Measurements from ENCODE around the gene PTPRN2.

Gene PTPRN2

DNA sequence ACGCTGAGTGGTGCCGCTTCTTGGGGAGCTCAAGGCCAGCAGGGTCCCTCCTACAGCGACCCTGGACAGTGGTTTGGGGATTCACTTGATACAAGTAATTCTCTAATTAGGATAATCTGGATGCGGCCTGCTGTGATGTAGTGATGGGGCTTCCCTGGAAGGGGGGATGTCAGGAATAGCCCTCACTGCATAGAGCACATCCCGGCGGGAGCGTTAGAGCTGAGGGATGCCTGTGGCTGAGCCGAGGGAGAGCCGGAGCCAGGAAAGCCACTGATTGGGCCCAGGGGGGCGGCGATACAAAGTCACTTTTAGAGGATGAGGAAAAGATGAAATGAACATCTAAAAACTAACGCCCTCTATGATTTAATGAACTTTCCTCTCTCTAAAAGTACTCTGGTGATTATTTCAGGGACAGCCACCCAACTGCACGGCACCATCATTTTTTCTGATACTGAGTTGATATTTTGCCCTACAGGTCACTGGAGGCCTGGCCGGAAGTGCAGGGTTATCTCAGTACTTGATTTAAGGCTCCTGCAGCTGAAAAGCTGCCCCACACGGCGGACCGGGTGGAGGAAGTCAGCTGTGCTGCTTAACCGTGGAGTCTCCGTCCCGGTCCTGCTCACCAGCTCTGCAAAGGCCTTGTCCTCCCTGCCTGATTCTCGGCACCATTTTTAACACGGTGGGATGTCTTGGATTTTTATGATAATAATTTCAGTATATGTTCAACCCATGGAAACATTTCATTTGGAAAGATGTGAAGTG is 732.0 kb downstream of the PTPRN2 start:
- Histone ChIP-seq H3K18ac (ENCODE audit: low read length) (no peak overlapping the region), H2AK5ac (ENCODE audit: low read length) (no peak overlapping the region), H3K27me3 (ENCODE audit: insufficient read depth, low read length, poor library complexity) (no peaks in the 10 kb centered on the region), H3K4ac (ENCODE audit: low read depth, low read length) (no peak overlapping the region), H2BK5ac (ENCODE audit: low read length) (no peak overlapping the region), H4K8ac (ENCODE audit: low read depth, low read length) (no peak overlapping the region), H3K79me1 (ENCODE audit: low read length) (no peaks in the 10 kb centered on the region), H3K4me2 (ENCODE audit: low read length) (no peak overlapping the region), H3K36me3 (ENCODE audit: control insufficient read depth, insufficient read depth, low read length) (no peaks in the 10 kb centered on the region), H4K5ac (ENCODE audit: low read length) (no peak overlapping the region), H3K56ac (ENCODE audit: low read length) (no peak overlapping the region), H3K4me3 (ENCODE audit: low read length) (no peak overlapping the region), H3K4me1 (ENCODE audit: control insufficient read depth, low read depth, low read length) (no peaks in the 10 kb centered on the region), H2BK15ac (replicated peaks; ENCODE audit: low read depth) (no peak overlapping the region), H3K79me2 (ENCODE audit: control insufficient read depth, insufficient read depth, low read length) (no peaks in the 10 kb centered on the region), H3K23ac (ENCODE audit: low read length) (no peak overlapping the region), H3K27ac (ENCODE audit: low read depth, low read length) (no peak overlapping the region), H2BK120ac (ENCODE audit: low read depth, low read length) (no peak overlapping the region), H3K9ac (ENCODE audit: low read length) (no peak overlapping the region)
- WGBS (ENCODE audit: extremely low coverage, insufficient coverage, low lambda C conversion rate), result no CpG with 5 or more reads among the region's 22 CpGs
- no peak for DNase-seq

DNA sequence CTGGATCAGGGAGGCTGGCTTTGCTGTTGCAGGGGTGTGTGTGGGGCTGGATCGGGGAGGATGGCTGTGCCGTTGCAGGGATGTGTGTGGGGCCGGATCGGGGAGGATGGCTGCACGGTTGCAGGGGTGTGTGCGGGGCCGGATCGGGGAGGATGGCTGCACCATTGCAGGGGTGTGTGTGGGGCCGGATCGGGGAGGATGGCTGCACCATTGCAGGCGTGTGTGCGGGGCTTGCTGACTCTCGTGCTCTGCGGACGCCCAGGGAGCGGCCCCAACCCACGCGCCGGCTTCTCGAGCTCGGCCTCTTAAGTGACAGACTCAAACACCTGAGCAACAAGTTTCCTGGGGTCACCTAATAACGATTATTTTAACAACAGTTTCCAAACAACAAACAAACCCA is 732.6 kb downstream of the PTPRN2 start:
- no peaks in the 10 kb centered on the region for H3K79me2 ChIP-seq (ENCODE audit: control insufficient read depth, insufficient read depth, low read length)
- no peaks in the 10 kb centered on the region for H3K79me1 ChIP-seq (ENCODE audit: low read length)
- no peak overlapping the region for H3K4me3 ChIP-seq (ENCODE audit: low read length)
- H3K27ac ChIP-seq (ENCODE audit: low read depth, low read length), result no peak overlapping the region
- H3K4me1 ChIP-seq (ENCODE audit: control insufficient read depth, low read depth, low read length), result no peaks in the 10 kb centered on the region
- no peak overlapping the region for H3K56ac ChIP-seq (ENCODE audit: low read length)
- no peak overlapping the region for H2BK120ac ChIP-seq (ENCODE audit: low read depth, low read length)
- no peak for DNase-seq
- no peak overlapping the region for H4K8ac ChIP-seq (ENCODE audit: low read depth, low read length)
- H4K5ac ChIP-seq (ENCODE audit: low read length), result no peak overlapping the region
- no peak overlapping the region for H3K4me2 ChIP-seq (ENCODE audit: low read length)
- no peaks in the 10 kb centered on the region for H3K36me3 ChIP-seq (ENCODE audit: control insufficient read depth, insufficient read depth, low read length)
- no peak overlapping the region for H2BK15ac ChIP-seq (replicated peaks; ENCODE audit: low read depth)
- no peak overlapping the region for H3K18ac ChIP-seq (ENCODE audit: low read length)
- H3K4ac ChIP-seq (ENCODE audit: low read depth, low read length), result no peak overlapping the region
- H2BK5ac ChIP-seq (ENCODE audit: low read length), result no peak overlapping the region
- no peak overlapping the region for H3K9ac ChIP-seq (ENCODE audit: low read length)
- WGBS (ENCODE audit: extremely low coverage, insufficient coverage, low lambda C conversion rate), result no CpG with 5 or more reads among the region's 22 CpGs
- no peak overlapping the region for H3K23ac ChIP-seq (ENCODE audit: low read length)
- no peaks in the 10 kb centered on the region for H3K27me3 ChIP-seq (ENCODE audit: insufficient read depth, low read length, poor library complexity)
- no peak overlapping the region for H2AK5ac ChIP-seq (ENCODE audit: low read length)

DNA sequence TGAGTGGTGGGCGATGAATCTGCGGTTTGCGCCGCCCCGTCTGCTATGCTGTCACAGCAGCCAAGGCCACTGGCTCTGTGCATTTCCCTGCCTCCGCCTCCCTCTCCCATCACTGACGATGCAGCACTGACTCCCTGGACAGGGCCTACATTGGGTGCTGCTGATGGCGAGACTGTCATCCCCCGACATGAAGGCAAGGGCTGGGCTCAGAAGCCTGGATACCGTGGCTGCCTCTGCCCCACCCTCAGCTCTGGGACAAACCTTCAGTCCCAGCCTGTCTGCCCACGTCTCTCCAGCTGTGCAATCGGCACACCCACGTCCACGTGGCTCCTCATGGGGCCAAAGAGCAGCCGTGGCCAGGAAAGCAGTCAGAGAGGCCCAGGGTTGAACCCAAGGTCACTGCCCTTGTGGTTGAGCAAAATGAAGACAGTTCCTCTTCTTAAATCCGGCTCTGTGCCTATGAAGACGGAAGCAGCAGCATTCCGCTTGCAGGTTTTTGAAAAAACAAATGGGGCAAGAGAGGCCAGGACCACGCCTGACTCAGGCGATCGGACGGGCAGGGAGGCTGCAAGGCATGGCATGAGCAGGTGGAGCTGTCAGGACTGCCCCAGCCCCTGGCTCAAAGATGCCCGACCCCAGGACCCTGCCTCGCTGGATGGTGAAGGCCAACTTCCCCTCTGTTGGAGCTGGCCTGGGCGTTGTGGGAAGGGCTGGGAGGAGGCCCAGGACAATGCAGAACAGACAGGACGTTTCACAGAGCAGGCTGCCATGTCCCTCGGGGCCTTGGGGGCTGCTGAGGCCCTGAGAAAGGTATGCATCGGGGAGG is 733.3 kb downstream of the PTPRN2 start:
- no peak overlapping the region for H3K23ac ChIP-seq (ENCODE audit: low read length)
- H3K9ac ChIP-seq (ENCODE audit: low read length), result no peak overlapping the region
- no peak overlapping the region for H2AK5ac ChIP-seq (ENCODE audit: low read length)
- H3K4me2 ChIP-seq (ENCODE audit: low read length), result no peak overlapping the region
- no peaks in the 10 kb centered on the region for H3K36me3 ChIP-seq (ENCODE audit: control insufficient read depth, insufficient read depth, low read length)
- no peak overlapping the region for H3K18ac ChIP-seq (ENCODE audit: low read length)
- H2BK120ac ChIP-seq (ENCODE audit: low read depth, low read length), result no peak overlapping the region
- H3K79me1 ChIP-seq (ENCODE audit: low read length), result no peaks in the 10 kb centered on the region
- H2BK5ac ChIP-seq (ENCODE audit: low read length), result no peak overlapping the region
- no peaks in the 10 kb centered on the region for H3K4me1 ChIP-seq (ENCODE audit: control insufficient read depth, low read depth, low read length)
- H3K27me3 ChIP-seq (ENCODE audit: insufficient read depth, low read length, poor library complexity), result no peaks in the 10 kb centered on the region
- no peak overlapping the region for H4K8ac ChIP-seq (ENCODE audit: low read depth, low read length)
- no peaks in the 10 kb centered on the region for H3K79me2 ChIP-seq (ENCODE audit: control insufficient read depth, insufficient read depth, low read length)
- no peak for DNase-seq
- WGBS (ENCODE audit: extremely low coverage, insufficient coverage, low lambda C conversion rate), result no CpG with 5 or more reads among the region's 28 CpGs
- H3K4me3 ChIP-seq (ENCODE audit: low read length), result no peak overlapping the region
- H3K56ac ChIP-seq (ENCODE audit: low read length), result no peak overlapping the region
- H2BK15ac ChIP-seq (replicated peaks; ENCODE audit: low read depth), result no peak overlapping the region
- H3K4ac ChIP-seq (ENCODE audit: low read depth, low read length), result no peak overlapping the region
- H4K5ac ChIP-seq (ENCODE audit: low read length), result no peak overlapping the region
- no peak overlapping the region for H3K27ac ChIP-seq (ENCODE audit: low read depth, low read length)

DNA sequence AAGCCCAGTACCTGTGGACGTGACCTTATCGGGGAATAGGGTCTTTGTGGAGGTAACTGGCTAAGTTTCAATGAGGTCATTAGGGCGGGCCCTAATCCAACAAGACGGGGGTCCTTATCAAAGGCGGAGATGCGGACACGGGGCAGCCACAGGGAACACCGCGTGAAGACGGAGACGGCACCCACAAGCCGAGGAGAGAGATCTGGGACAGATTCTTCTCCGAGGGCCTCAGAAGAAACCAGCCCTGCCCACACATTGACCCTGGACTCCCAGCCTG is 733.9 kb downstream of the PTPRN2 start:
- WGBS (ENCODE audit: extremely low coverage, insufficient coverage, low lambda C conversion rate), result no CpG with 5 or more reads among the region's 13 CpGs
- Histone ChIP-seq H3K4ac (ENCODE audit: low read depth, low read length) (no peak overlapping the region), H2AK5ac (ENCODE audit: low read length) (no peak overlapping the region), H3K27me3 (ENCODE audit: insufficient read depth, low read length, poor library complexity) (no peaks in the 10 kb centered on the region), H3K56ac (ENCODE audit: low read length) (no peak overlapping the region), H3K18ac (ENCODE audit: low read length) (no peak overlapping the region), H2BK15ac (replicated peaks; ENCODE audit: low read depth) (no peak overlapping the region), H3K4me2 (ENCODE audit: low read length) (no peak overlapping the region), H3K4me3 (ENCODE audit: low read length) (no peak overlapping the region), H4K5ac (ENCODE audit: low read length) (no peak overlapping the region), H4K8ac (ENCODE audit: low read depth, low read length) (no peak overlapping the region), H3K36me3 (ENCODE audit: control insufficient read depth, insufficient read depth, low read length) (no peaks in the 10 kb centered on the region), H3K9ac (ENCODE audit: low read length) (no peak overlapping the region), H2BK5ac (ENCODE audit: low read length) (no peak overlapping the region), H3K79me2 (ENCODE audit: control insufficient read depth, insufficient read depth, low read length) (no peaks in the 10 kb centered on the region), H3K79me1 (ENCODE audit: low read length) (no peaks in the 10 kb centered on the region), H3K27ac (ENCODE audit: low read depth, low read length) (no peak overlapping the region), H3K4me1 (ENCODE audit: control insufficient read depth, low read depth, low read length) (no peaks in the 10 kb centered on the region), H3K23ac (ENCODE audit: low read length) (no peak overlapping the region), H2BK120ac (ENCODE audit: low read depth, low read length) (no peak overlapping the region)
- no peak for DNase-seq

DNA sequence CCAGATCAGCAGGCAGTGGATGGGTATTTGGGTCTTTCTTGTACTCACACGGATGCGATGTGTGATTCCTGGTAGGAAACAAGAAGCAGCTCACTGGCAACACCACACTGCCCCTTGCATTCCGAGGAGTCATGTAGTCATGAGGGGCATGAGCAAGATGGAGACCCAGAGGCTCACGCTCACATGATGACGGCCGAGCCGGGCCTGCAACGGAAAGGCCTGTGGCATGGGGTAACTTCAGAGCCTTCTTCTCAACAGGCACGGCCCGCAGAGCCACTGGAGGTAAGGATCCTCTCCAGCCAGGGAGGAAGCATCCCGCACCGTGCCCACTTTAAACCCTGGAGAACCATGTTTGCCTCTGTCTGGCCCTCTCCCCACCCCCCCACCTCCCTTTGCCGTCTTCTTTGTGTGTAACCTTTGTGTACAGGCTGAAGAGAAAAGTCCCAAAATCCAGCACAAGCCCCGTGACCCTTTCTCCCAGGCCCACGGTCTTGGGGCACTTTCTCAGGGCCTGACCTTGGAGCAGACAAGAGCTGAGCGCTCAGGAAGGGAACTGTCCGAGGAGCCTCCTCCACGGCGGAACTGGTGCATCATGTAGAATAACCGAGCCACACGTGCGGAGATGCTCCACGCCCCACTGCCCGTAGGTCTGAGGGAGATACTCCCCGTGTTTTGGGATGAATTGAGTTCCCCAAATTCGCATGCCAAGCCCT is 734.4 kb downstream of the PTPRN2 start:
- Histone ChIP-seq H3K36me3 (ENCODE audit: control insufficient read depth, insufficient read depth, low read length) (no peaks in the 10 kb centered on the region), H3K4me3 (ENCODE audit: low read length) (no peak overlapping the region), H2AK5ac (ENCODE audit: low read length) (no peak overlapping the region), H3K4ac (ENCODE audit: low read depth, low read length) (no peak overlapping the region), H4K8ac (ENCODE audit: low read depth, low read length) (no peak overlapping the region), H3K23ac (ENCODE audit: low read length) (no peak overlapping the region), H2BK120ac (ENCODE audit: low read depth, low read length) (no peak overlapping the region), H3K4me1 (ENCODE audit: control insufficient read depth, low read depth, low read length) (no peaks in the 10 kb centered on the region), H3K79me1 (ENCODE audit: low read length) (no peaks in the 10 kb centered on the region), H3K18ac (ENCODE audit: low read length) (no peak overlapping the region), H2BK5ac (ENCODE audit: low read length) (no peak overlapping the region), H3K4me2 (ENCODE audit: low read length) (no peak overlapping the region), H3K56ac (ENCODE audit: low read length) (no peak overlapping the region), H3K27ac (ENCODE audit: low read depth, low read length) (no peak overlapping the region), H4K5ac (ENCODE audit: low read length) (no peak overlapping the region), H2BK15ac (replicated peaks; ENCODE audit: low read depth) (no peak overlapping the region), H3K79me2 (ENCODE audit: control insufficient read depth, insufficient read depth, low read length) (no peaks in the 10 kb centered on the region), H3K27me3 (ENCODE audit: insufficient read depth, low read length, poor library complexity) (no peaks in the 10 kb centered on the region), H3K9ac (ENCODE audit: low read length) (no peak overlapping the region)
- DNase-seq, result no peak
- no CpG with 5 or more reads among the region's 26 CpGs for WGBS (ENCODE audit: extremely low coverage, insufficient coverage, low lambda C conversion rate)
